HepG2 (cell line): ENCODE results near the gene COQ8A. TPM values are rescaled to one million over a fixed set of nuclear protein-coding genes. Genes with fewer than 3 reads are reported as not detected.

Experiments
- AFF4 ChIP-seq: sonication (generic); formaldehyde crosslinking; IDR thresholded peaks from 2 replicates; pipeline ENCODE4 v1.4.0; 2020; ENCODE audit warnings: missing genetic modification reagents
- ARID4A ChIP-seq: sonication (generic); formaldehyde crosslinking; IDR thresholded peaks from 2 replicates; pipeline ENCODE4 v1.5.0; 2020; ENCODE audit warnings: mild to moderate bottlenecking, missing genetic modification reagents, borderline replicate concordance
- ATF4 ChIP-seq, 2 experiments: fragments of 450-650 bp in 1 of 2; sonication (generic) in 1 of 2; formaldehyde crosslinking; IDR thresholded peaks; 2 replicates each; pipeline versions ENCODE4 v1.5.0 to v1.8.0; 2020 to 2022; ENCODE audit warnings: mild to moderate bottlenecking in 1 of 2, missing genetic modification reagents in 1 of 2
- DNMT3B ChIP-seq: conservative IDR thresholded peaks from 2 replicates; pipeline ENCODE4 v1.6.1; 2016; ENCODE audit warnings: missing biosample characterization, control low read depth
- HNRNPK ChIP-seq: fragments of 200-400 bp; formaldehyde crosslinking; IDR thresholded peaks from 2 replicates; pipeline ENCODE4 v1.6.1; 2018; ENCODE audit warnings: low read length, low read depth, moderate library complexity, mild to moderate bottlenecking; ENCODE audit not compliant: poor library complexity, severe bottlenecking
- MXI1 ChIP-seq: IDR thresholded peaks from 3 replicates; pipeline ENCODE4 v1.6.1; 2012; ENCODE audit warnings: low read depth, low read length, inconsistent platforms, borderline replicate concordance
- NBN ChIP-seq: fragments of 450-650 bp; conservative IDR thresholded peaks from 2 replicates; pipeline ENCODE4 v1.6.1; 2017
- NR0B2 ChIP-seq: sonication (generic); formaldehyde crosslinking; IDR thresholded peaks from 2 replicates; pipeline ENCODE4 v1.4.0; 2020; ENCODE audit warnings: mild to moderate bottlenecking, missing genetic modification reagents
- NR2C2 ChIP-seq: sonication (generic); formaldehyde crosslinking; IDR thresholded peaks from 2 replicates; pipeline ENCODE4 v1.4.0; 2020; ENCODE audit warnings: missing genetic modification reagents, mild to moderate bottlenecking, moderate library complexity, borderline replicate concordance
- PHF5A ChIP-seq: IDR thresholded peaks from one replicate; pipeline ENCODE4 v1.6.1; 2018; ENCODE audit warnings: low read depth, missing genetic modification reagents; ENCODE audit not compliant: unreplicated experiment
- RBAK ChIP-seq: sonication (generic); formaldehyde crosslinking; IDR thresholded peaks from 2 replicates; pipeline ENCODE4 v1.5.1; 2020; ENCODE audit warnings: mild to moderate bottlenecking, missing genetic modification reagents
- RFXAP ChIP-seq: sonication (generic); formaldehyde crosslinking; IDR thresholded peaks from 2 replicates; pipeline ENCODE4 v1.4.0; 2020; ENCODE audit warnings: missing genetic modification reagents, borderline replicate concordance
- SALL1 ChIP-seq: sonication (generic); formaldehyde crosslinking; IDR thresholded peaks from 2 replicates; pipeline ENCODE4 v1.8.0; 2022; ENCODE audit warnings: mild to moderate bottlenecking, missing genetic modification reagents
- SALL2 ChIP-seq: sonication (generic); formaldehyde crosslinking; IDR thresholded peaks from 2 replicates; pipeline ENCODE4 v1.8.1; 2023; ENCODE audit warnings: mild to moderate bottlenecking, missing genetic modification reagents, inconsistent platforms
- THAP11 ChIP-seq: IDR thresholded peaks from 2 replicates; pipeline ENCODE4 v1.6.1; 2016; ENCODE audit warnings: missing biosample characterization, missing genetic modification reagents
- XRCC5 ChIP-seq: fragments of 200-400 bp; formaldehyde crosslinking; optimal IDR thresholded peaks from 2 replicates; pipeline ENCODE3; 2017; ENCODE audit warnings: mild to moderate bottlenecking, low read length
- ZNF17 ChIP-seq: sonication (generic); formaldehyde crosslinking; IDR thresholded peaks from 2 replicates; pipeline ENCODE4 v1.5.0; 2020; ENCODE audit warnings: mild to moderate bottlenecking, missing genetic modification reagents
- ZNF569 ChIP-seq: sonication (generic); formaldehyde crosslinking; IDR thresholded peaks from 2 replicates; pipeline ENCODE4 v1.5.0; 2020; ENCODE audit warnings: mild to moderate bottlenecking, missing genetic modification reagents, moderate library complexity, borderline replicate concordance
- ZNF644 ChIP-seq: IDR thresholded peaks from 2 replicates; pipeline ENCODE4 v1.6.1; 2016; ENCODE audit warnings: low read depth
- ZNF678 ChIP-seq: sonication (generic); formaldehyde crosslinking; IDR thresholded peaks from 2 replicates; pipeline ENCODE4 v1.4.0; 2020; ENCODE audit warnings: mild to moderate bottlenecking, missing genetic modification reagents
- polyA plus RNA-seq, 8 experiments: library from polyadenylated mRNA; depleted of rRNA in 3 of 8; stranded (reverse) in 7 of 8; unstranded in 1 of 8; fragments of >200 nt; fragmentation: Illumina TruSeq in 4 of 8; extraction: Trizol in 4 of 8; gene quantifications; 2 replicates each; pipeline versions ENCODE4 v1.2.1 to v1.2.3, GENCODE V29; 2011 to 2016; ENCODE audit warnings: low read depth in 4 of 8, missing spikeins in 1 of 8, mixed read lengths in 1 of 8; ENCODE audit not compliant: insufficient read depth in 1 of 8
- total RNA-seq, 5 experiments: library from RNA; depleted of rRNA; stranded (reverse); fragments of >200 nt; fragmentation: Illumina TruSeq; extraction: Trizol; gene quantifications; 2 replicates each; pipeline ENCODE4 v1.2.3, GENCODE V29; 2016; ENCODE audit warnings: low read depth in 1 of 5

COQ8A gene
- total and polyA plus RNA-seq, 2 of the 13 experiments (the other 11 are each of a cell fraction or from before 2014, with no cell fraction given), result 60.4 to 88.7 TPM

- TF ChIP-seq AFF4, result no peak
- no peak for TF ChIP-seq HNRNPK
- TF ChIP-seq XRCC5, result peak; percentile 3
- peak; percentile 89 for TF ChIP-seq SALL1 (CRISPR knock-in tag)
- TF ChIP-seq ZNF569 (CRISPR knock-in tag), result no peak
- TF ChIP-seq RBAK (CRISPR knock-in tag), result no peak
- TF ChIP-seq ZNF17 (CRISPR knock-in tag), result no peak
- TF ChIP-seq DNMT3B, result no peak; the same call in 1 of the 2 replicates
- no peak for TF ChIP-seq PHF5A (CRISPR knock-in tag)
- no peak for TF ChIP-seq RFXAP
- TF ChIP-seq MXI1, result peak; percentile 94; the same call in 2 of the 3 replicates
- no peak; a peak in 1 of 4 replicates for TF ChIP-seq ATF4 (CRISPR knock-in tag; IDR thresholded peaks at IDR 0.05)
- TF ChIP-seq THAP11 (CRISPR knock-in tag), result peak; percentile 60; the same call in 1 of the 2 replicates
- TF ChIP-seq ZNF644 (CRISPR knock-in tag), result no peak
- TF ChIP-seq NR2C2 (CRISPR knock-in tag), result no peak
- no peak; the same call in 1 of the 2 replicates for TF ChIP-seq ZNF678
- peak; percentile 86 for TF ChIP-seq ARID4A (CRISPR knock-in tag)
- TF ChIP-seq SALL2 (CRISPR knock-in tag), result no peak; the same call in 1 of the 2 replicates
- TF ChIP-seq NR0B2 (CRISPR knock-in tag), result peak; percentile 68; the same call in 1 of the 2 replicates
- TF ChIP-seq NBN, result no peak
Measured at GRCh38 chr1:226945106-226945857, 5.2 kb downstream of the COQ8A start (continued).
